ENCODE measurements around the gene ISCA2. TPM values are rescaled to one million over a fixed set of nuclear protein-coding genes. Genes with fewer than 3 reads are reported as not detected.

Gene ISCA2
- total and polyA plus RNA-seq, 2 donors (not counting 3 experiments of a cell fraction or from before 2014, with no cell fraction given), result 22.6 to 25.7 TPM

DNA sequence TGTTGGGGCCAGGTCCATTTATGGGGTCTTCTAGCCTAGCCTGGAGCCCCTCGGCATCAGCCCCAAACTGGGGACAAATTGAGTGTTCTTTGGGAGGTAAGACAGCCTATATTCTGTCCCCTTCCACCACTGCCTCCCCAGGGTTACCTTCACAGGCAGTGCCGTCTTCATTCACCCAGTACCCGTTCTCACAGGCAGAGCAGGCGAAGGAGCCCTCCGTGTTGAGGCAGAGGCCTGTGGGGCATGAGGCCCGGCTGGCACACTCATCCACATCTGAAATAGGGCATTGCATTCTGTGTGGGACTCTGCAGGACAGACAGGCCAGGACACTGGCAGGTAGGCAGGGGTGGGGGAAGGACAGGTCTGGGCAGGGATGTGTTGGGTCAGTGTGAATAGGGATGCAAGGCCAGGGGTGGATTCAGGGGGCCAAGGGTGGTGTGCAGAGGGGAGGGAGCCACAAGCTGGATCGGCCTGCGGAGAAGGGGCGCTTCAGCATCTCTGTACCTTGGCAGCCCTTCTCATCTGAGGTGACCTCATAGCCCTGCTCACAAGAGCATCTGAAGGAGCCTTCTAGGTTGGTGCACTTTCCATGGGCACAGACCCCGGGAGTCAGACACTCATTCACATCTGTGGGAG is 16.1 kb downstream of the ISCA2 start:
- no peaks in the 10 kb centered on the region for H3K9me3 ChIP-seq (replicated peaks; ENCODE audit: control insufficient read depth, insufficient read depth, low read length)
- no peaks in the 10 kb centered on the region for H3K79me2 ChIP-seq (ENCODE audit: control insufficient read depth, insufficient read depth, low read length)
- CTCF ChIA-PET, result interaction anchor here (1.2 kb wide), 1 partner anchor 9 kb away, joined by 3 read pairs; no protein-coding TSS in a partner anchor
- H3K9ac ChIP-seq (replicated peaks; ENCODE audit: extremely low read depth, insufficient read depth, low read length), result no peak overlapping the region
- no peaks in the 10 kb centered on the region for H3K4me1 ChIP-seq (ENCODE audit: control insufficient read depth, extremely low read depth, insufficient read depth, low read length)
- TF ChIP-seq JUN (IDR thresholded peaks at IDR 0.05; ENCODE audit: borderline replicate concordance, insufficient read depth, insufficient read length, low read depth), result no peak
- peak; percentile 43 for TF ChIP-seq POLR2AphosphoS5 (IDR thresholded peaks at IDR 0.05; ENCODE audit: insufficient read depth, low read depth, low read length)
- POLR2A ChIA-PET, result no interaction called here
- intact Hi-C loops (cut with micrococcal nuclease), result no loop called here
- H3K27me3 ChIP-seq (ENCODE audit: control insufficient read depth in 2 of 2, insufficient read depth in 2 of 2, low read length in 2 of 2), result no peaks in the 10 kb centered on the region
- H3K4me3 ChIP-seq (replicated peaks in 1 of 3; ENCODE audit: insufficient read depth in 1 of 3, low read depth in 1 of 3, low read length in 3 of 3), result no peak overlapping the region
- BruUV-seq (replicated peaks), result no TSS peak
- no peak overlapping the region for H3K27ac ChIP-seq (ENCODE audit: insufficient read depth, low read depth, low read length)
- dilution Hi-C loops (cut with MboI; ENCODE audit: extremely low pct_ligation_motif_present, low sequenced_read_pairs), result no loop called here
- no peak overlapping the region for H3K4me2 ChIP-seq (ENCODE audit: insufficient read depth, low read length)
- H4K20me1 ChIP-seq (replicated peaks; ENCODE audit: control insufficient read depth, extremely low read depth, insufficient read depth, low read length), result no peaks in the 10 kb centered on the region
- no peak for FAIRE-seq
- no peaks in the 10 kb centered on the region for H3K9me1 ChIP-seq (replicated peaks; ENCODE audit: control insufficient read depth, extremely low read depth, insufficient read depth, low read length)
- no peak for DNase-seq (ENCODE audit: low read depth, low spot score)
- H3K36me3 ChIP-seq (ENCODE audit: control insufficient read depth in 2 of 2, extremely low read depth in 1 of 2, insufficient read depth in 2 of 2, low read length in 2 of 2), result peaks cover 37 to 69% of the 10 kb centered on the region in 2 experiments
- H2AFZ ChIP-seq (ENCODE audit: low read depth, low read length), result no peak overlapping the region

DNA sequence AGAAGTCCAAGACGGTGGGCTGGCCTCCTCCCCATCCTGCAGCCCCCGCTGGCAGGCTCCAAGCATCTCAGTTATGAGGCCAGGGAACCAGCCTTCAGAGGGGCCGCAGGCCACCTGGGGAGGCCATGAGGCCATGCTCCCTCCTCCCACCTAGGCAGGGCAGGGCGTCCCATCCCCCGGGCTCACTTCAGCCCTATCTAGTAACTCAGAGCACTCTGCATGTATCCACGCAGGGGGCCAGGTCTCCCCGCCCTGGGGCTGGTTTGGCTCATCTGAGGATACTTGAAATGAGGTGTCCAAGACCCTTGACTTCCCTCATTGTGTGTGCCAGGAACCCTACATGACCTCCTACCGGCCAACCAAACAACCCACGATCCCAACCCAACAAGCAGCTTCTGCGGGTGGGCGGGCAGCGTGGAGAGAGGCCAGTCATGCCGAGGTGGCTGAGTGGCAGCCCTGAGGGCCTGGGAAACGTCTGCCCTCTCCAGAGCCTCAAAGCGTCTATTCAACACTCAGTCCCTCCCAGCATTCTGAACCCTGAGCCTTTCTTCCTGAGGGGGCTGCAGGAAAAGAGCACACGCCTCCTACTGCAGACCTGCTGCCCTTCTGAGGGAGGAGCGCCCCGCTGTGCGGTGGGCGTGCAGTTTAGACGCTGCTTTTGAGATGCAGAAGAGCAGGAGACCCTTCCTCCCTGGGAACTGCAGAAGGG is 16.8 kb downstream of the ISCA2 start:
- CTCF ChIA-PET, result interaction anchor here (1.2 kb wide), 1 partner anchor 16 kb away, joined by 3 read pairs; no protein-coding TSS in a partner anchor
- BruUV-seq (replicated peaks), result no TSS peak

More for the DNA sequence above, 16.8 kb downstream of the ISCA2 start:
- POLR2A ChIA-PET, result no interaction called here
- dilution Hi-C loops (cut with MboI; ENCODE audit: extremely low pct_ligation_motif_present, low sequenced_read_pairs), result no loop called here
- no peak for TF ChIP-seq JUN (IDR thresholded peaks at IDR 0.05; ENCODE audit: borderline replicate concordance, insufficient read depth, insufficient read length, low read depth)
- TF ChIP-seq, protein P1, sequence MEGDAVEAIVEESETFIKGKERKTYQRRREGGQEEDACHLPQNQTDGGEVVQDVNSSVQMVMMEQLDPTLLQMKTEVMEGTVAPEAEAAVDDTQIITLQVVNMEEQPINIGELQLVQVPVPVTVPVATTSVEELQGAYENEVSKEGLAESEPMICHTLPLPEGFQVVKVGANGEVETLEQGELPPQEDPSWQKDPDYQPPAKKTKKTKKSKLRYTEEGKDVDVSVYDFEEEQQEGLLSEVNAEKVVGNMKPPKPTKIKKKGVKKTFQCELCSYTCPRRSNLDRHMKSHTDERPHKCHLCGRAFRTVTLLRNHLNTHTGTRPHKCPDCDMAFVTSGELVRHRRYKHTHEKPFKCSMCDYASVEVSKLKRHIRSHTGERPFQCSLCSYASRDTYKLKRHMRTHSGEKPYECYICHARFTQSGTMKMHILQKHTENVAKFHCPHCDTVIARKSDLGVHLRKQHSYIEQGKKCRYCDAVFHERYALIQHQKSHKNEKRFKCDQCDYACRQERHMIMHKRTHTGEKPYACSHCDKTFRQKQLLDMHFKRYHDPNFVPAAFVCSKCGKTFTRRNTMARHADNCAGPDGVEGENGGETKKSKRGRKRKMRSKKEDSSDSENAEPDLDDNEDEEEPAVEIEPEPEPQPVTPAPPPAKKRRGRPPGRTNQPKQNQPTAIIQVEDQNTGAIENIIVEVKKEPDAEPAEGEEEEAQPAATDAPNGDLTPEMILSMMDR (IDR thresholded peaks at IDR 0.05; ENCODE audit: extremely low read depth in 1 of 2, insufficient read depth in 1 of 2, low read depth in 1 of 2, low read length in 2 of 2), result no peak
- Histone ChIP-seq H3K4me3 (replicated peaks in 1 of 3; ENCODE audit: insufficient read depth in 1 of 3, low read depth in 1 of 3, low read length in 3 of 3) (no peak overlapping the region), H4K20me1 (replicated peaks; ENCODE audit: control insufficient read depth, extremely low read depth, insufficient read depth, low read length) (no peaks in the 10 kb centered on the region), H3K9me1 (replicated peaks; ENCODE audit: control insufficient read depth, extremely low read depth, insufficient read depth, low read length) (no peaks in the 10 kb centered on the region), H2AFZ (ENCODE audit: low read depth, low read length) (no peak overlapping the region), H3K36me3 (ENCODE audit: control insufficient read depth in 2 of 2, extremely low read depth in 1 of 2, insufficient read depth in 2 of 2, low read length in 2 of 2) (peaks cover 40 to 67% of the 10 kb centered on the region in 2 experiments), H3K9ac (replicated peaks; ENCODE audit: extremely low read depth, insufficient read depth, low read length) (no peak overlapping the region), H3K79me2 (ENCODE audit: control insufficient read depth, insufficient read depth, low read length) (no peaks in the 10 kb centered on the region), H3K4me2 (ENCODE audit: insufficient read depth, low read length) (no peak overlapping the region), H3K27ac (ENCODE audit: insufficient read depth, low read depth, low read length) (no peak overlapping the region), H3K4me1 (ENCODE audit: control insufficient read depth, extremely low read depth, insufficient read depth, low read length) (no peaks in the 10 kb centered on the region), H3K9me3 (replicated peaks; ENCODE audit: control insufficient read depth, insufficient read depth, low read length) (no peaks in the 10 kb centered on the region), H3K27me3 (ENCODE audit: control insufficient read depth in 2 of 2, insufficient read depth in 2 of 2, low read length in 2 of 2) (no peaks in the 10 kb centered on the region)
- FAIRE-seq (no peak), DNase-seq (ENCODE audit: low read depth, low spot score) (no peak)
- intact Hi-C loops (cut with micrococcal nuclease), result no loop called here
